ENCODE data around the gene MICAL3. TPM values are rescaled to one million over a fixed set of nuclear protein-coding genes. Genes with fewer than 3 reads are reported as not detected.

MICAL3 gene
- total and polyA plus RNA-seq, 2 of the 8 experiments (the other 6 are each of a cell fraction or from before 2014, with no cell fraction given): 8.3 to 41.8 TPM

DNA sequence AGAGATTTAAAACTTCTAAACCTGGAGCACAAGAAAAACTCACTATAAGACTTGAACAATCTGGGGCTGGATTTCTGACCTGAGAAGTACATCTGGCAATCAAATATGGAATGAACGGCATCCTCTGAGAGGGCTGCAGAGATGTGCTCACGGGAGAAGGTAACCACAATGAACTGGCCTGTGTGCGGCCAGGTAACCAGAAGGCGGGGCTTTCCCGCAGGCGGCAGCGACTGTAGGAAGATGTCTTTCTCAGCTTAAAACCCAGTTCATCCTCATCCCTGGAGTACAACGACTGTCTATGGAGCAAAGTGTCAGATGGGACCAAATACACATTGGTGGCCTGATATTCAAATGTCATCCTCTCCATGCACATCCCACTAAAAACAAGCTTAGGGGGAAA, 24.5 kb downstream of the MICAL3 start:
- 46% methylated on average over 8 of the region's 8 CpGs; no CpG with 5 or more reads in 1 of the 2 experiments for WGBS, 2 experiments (ENCODE audit: extremely low coverage in 1 of 2, insufficient coverage in 1 of 2, insufficient read length in 1 of 2, insufficient replicate concordance in 2 of 2, low coverage in 1 of 2, low lambda C conversion rate in 2 of 2, missing lambda C conversion rate in 1 of 2)
- no peak overlapping the region for H4K8ac ChIP-seq (ENCODE audit: extremely low read depth, insufficient read depth, low read length)
- no peak overlapping the region for H2BK12ac ChIP-seq (ENCODE audit: low read depth, low read length)
- H3K4me3 ChIP-seq (ENCODE audit: extremely low read depth in 1 of 4, insufficient read depth in 2 of 4, low read depth in 3 of 4, low read length in 4 of 4): peak overlapping the region; percentile 53 to 85 (median 56); a peak in 6 of 8 replicates
- peaks cover 14 to 42% of the 10 kb centered on the region in 2 experiments for H3K79me2 ChIP-seq (ENCODE audit: control insufficient read depth in 1 of 2, insufficient read depth in 2 of 2, low read length in 2 of 2)
- no peak overlapping the region for H3K4ac ChIP-seq (replicated peaks; ENCODE audit: insufficient read length, low read depth, low read length)
- H3K9me3 ChIP-seq (ENCODE audit: insufficient read depth in 2 of 2, low read depth in 1 of 2, low read length in 1 of 2): no peaks in the 10 kb centered on the region
- H3K14ac ChIP-seq (ENCODE audit: insufficient read length): no peak overlapping the region
- POLR2A ChIA-PET (ENCODE audit: partially characterized antibody): interaction anchor here (0.7 to 1.7 kb wide), 3 partner anchors 9 to 79 kb away, joined by 3 read pairs; partner anchors contain the start of gene PEX26
- H2AK5ac ChIP-seq (ENCODE audit: low read depth, low read length): no peak overlapping the region
- no peak overlapping the region for H4K91ac ChIP-seq (replicated peaks; ENCODE audit: insufficient read length, low read length)
- no peak overlapping the region for H2BK120ac ChIP-seq (replicated peaks; ENCODE audit: low read depth, low read length)
- H2BK20ac ChIP-seq (ENCODE audit: low read length): no peak overlapping the region
- DNase-seq (ENCODE audit: low read depth in 1 of 2, low spot score in 2 of 2) (no peak), FAIRE-seq (no peak)
- H3K79me1 ChIP-seq (ENCODE audit: low read depth, low read length): peaks cover under 1% of the 10 kb centered on the region; the same call in 1 of the 2 replicates
- H4K5ac ChIP-seq (ENCODE audit: insufficient read length, low read depth, low read length): no peak overlapping the region
- no peak overlapping the region for H3K18ac ChIP-seq (ENCODE audit: extremely low read depth, low read length)
- CTCF ChIA-PET (ENCODE audit: partially characterized antibody): interaction anchor here (0.7 to 3.2 kb wide), 5 partner anchors 26 to 124 kb away, joined by 3 to 21 read pairs (median 4); no protein-coding TSS in a partner anchor
- no peak overlapping the region for H3K56ac ChIP-seq (replicated peaks; ENCODE audit: insufficient read length, low read depth, low read length)
- H3K27ac ChIP-seq (ENCODE audit: low read depth, low read length): no peak overlapping the region
- no peak overlapping the region for H3K23ac ChIP-seq (ENCODE audit: insufficient read length)
- H3K4me2 ChIP-seq (ENCODE audit: insufficient read depth in 1 of 2, low read depth in 2 of 2, low read length in 2 of 2): peak overlapping the region; percentile 76 to 87
- peaks cover 6 to 13% of the 10 kb centered on the region in 2 experiments for H4K20me1 ChIP-seq (replicated peaks in 1 of 2; ENCODE audit: control insufficient read depth in 1 of 2, insufficient read depth in 2 of 2, low read length in 2 of 2)
- H3K23me2 ChIP-seq (ENCODE audit: low read depth, low read length): peaks cover 5% of the 10 kb centered on the region; the same call in 1 of the 2 replicates
- H2BK15ac ChIP-seq (ENCODE audit: low read length): no peak overlapping the region
- no peak overlapping the region for H2AFZ ChIP-seq (ENCODE audit: low read length)
- no peaks in the 10 kb centered on the region for H3K27me3 ChIP-seq (replicated peaks in 1 of 4; ENCODE audit: control insufficient read depth in 3 of 4, extremely low read depth in 1 of 4, insufficient read depth in 3 of 4, low read length in 3 of 4)
- no peak overlapping the region for H2BK5ac ChIP-seq (ENCODE audit: low read depth, low read length)
- no peaks in the 10 kb centered on the region for H3K36me3 ChIP-seq (ENCODE audit: control insufficient read depth in 2 of 4, insufficient read depth in 4 of 4, low read length in 3 of 4)
- H3K9ac ChIP-seq (replicated peaks in 1 of 4; ENCODE audit: extremely low read depth in 1 of 4, low read depth in 3 of 4, low read length in 3 of 4): no peak overlapping the region; a peak in 1 of 7 replicates
- H3K4me1 ChIP-seq (replicated peaks in 1 of 4; ENCODE audit: control insufficient read depth in 3 of 4, insufficient read depth in 4 of 4, low read length in 3 of 4): peaks cover 0 to 3% (median 3%) of the 10 kb centered on the region in 4 experiments; a peak in 4 of 7 replicates
- TF ChIP-seq CBX8 (IDR thresholded peaks at IDR 0.05; ENCODE audit: borderline replicate concordance, low read depth, low read length) (no peak), SUZ12 (IDR thresholded peaks at IDR 0.05; ENCODE audit: low read length) (no peak), CREB1 (IDR thresholded peaks at IDR 0.05) (no peak), KDM1A (IDR thresholded peaks at IDR 0.05; ENCODE audit: borderline replicate concordance, low read length) (no peak), YY1 (IDR thresholded peaks at IDR 0.05; ENCODE audit: low read depth, low read length) (no peak), GABPA (IDR thresholded peaks at IDR 0.05; ENCODE audit: borderline replicate concordance, insufficient read depth, low read length) (no peak), BCL11A (IDR thresholded peaks at IDR 0.05; ENCODE audit: low read depth in 2 of 2, low read length in 2 of 2) (no peak), CTCF (IDR thresholded peaks at IDR 0.05; ENCODE audit: control extremely low read depth in 1 of 3, insufficient read depth in 1 of 3, low read depth in 1 of 3, low read length in 3 of 3) (no peak), RNF2 (IDR thresholded peaks at IDR 0.05; ENCODE audit: borderline replicate concordance, low read depth, low read length, missing control alignments, poor library complexity, severe bottlenecking) (no peak), FOSL1 (IDR thresholded peaks at IDR 0.05; ENCODE audit: insufficient read depth, low read depth, low read length) (no peak), BACH1 (IDR thresholded peaks at IDR 0.05; ENCODE audit: low read length) (no peak)
